ENCODE data around the gene AKAP14. TPM values are rescaled to one million over a fixed set of nuclear protein-coding genes. Genes with fewer than 3 reads are reported as not detected.
"Not testable (repeated sequence)": the region's sequence is repeated elsewhere in the genome, so short reads cannot be mapped to it uniquely, and the experiment has no call there.

AKAP14 gene
- total RNA-seq, 4 donors from 2014 or later = not detected

GRCh38 chrX:119960625-119961024, 64.9 kb downstream of the AKAP14 start:
- in situ Hi-C loops (cut with MboI; ENCODE audit: low sequenced_read_pairs in 4 of 4) = no loop called here
- DNase-seq = no peak
- H3K4me3 ChIP-seq = no peak overlapping the region
- no peaks in the 10 kb centered on the region for H3K36me3 ChIP-seq
- H3K27me3 ChIP-seq = no peaks in the 10 kb centered on the region
- H3K27ac ChIP-seq = no peak overlapping the region
- no peak for TF ChIP-seq POLR2A (IDR thresholded peaks at IDR 0.05)
- TF ChIP-seq CTCF (IDR thresholded peaks at IDR 0.05 in 4 of 5, conservative IDR thresholded peaks at IDR 0.05 in 1 of 5) = no peak
- no peaks in the 10 kb centered on the region for H3K4me1 ChIP-seq
- no peaks in the 10 kb centered on the region for H3K9me3 ChIP-seq
- intact Hi-C loops (cut with DNase I; ENCODE audit: low total_unique reads) = no loop called here
- ATAC-seq = no peak

GRCh38 chrX:119966837-119967236, 71.1 kb downstream of the AKAP14 start:
- ATAC-seq; DNase-seq; intact Hi-C loops (cut with DNase I; ENCODE audit: low total_unique reads); H3K27me3 ChIP-seq; H3K27ac ChIP-seq; H3K4me3 ChIP-seq; in situ Hi-C loops (cut with MboI; ENCODE audit: low sequenced_read_pairs in 4 of 4); H3K9me3 ChIP-seq; H3K36me3 ChIP-seq; H3K4me1 ChIP-seq: not testable (repeated sequence)

Other genes with a start within 250 kb of the AKAP14 start
- 10 to 100 TPM in 1 of 4 donors, 1 to 10 TPM in 3; 1.2 to 11.1 (median 3.5) TPM for gene SEPTIN6, start 202.7 kb upstream of the AKAP14 start, total RNA-seq
- under 1 TPM in 1 of 4 donors, not detected in 3; 0.76 TPM for gene SOWAHD, start 137.3 kb upstream of the AKAP14 start, total RNA-seq
- gene RPL39, start 104.3 kb upstream of the AKAP14 start, total RNA-seq = 1,000 to 10,000 TPM; 3,033 to 5,904 (median 3,913) TPM
- gene UPF3B, start 42.9 kb upstream of the AKAP14 start, total RNA-seq = 1 to 10 TPM; 4.7 to 6.3 (median 5.7) TPM
- gene RNF113A, start 24.2 kb upstream of the AKAP14 start, total RNA-seq = 10 to 100 TPM in 2 of 4 donors, 1 to 10 TPM in 2; 8.9 to 15.7 (median 12.1) TPM
- 100 to 1,000 TPM; 101 to 119 (median 105) TPM for gene NDUFA1, start 24.1 kb upstream of the AKAP14 start, total RNA-seq
- 1 to 10 TPM; 3.4 to 5.1 (median 4.3) TPM for gene NKAP, start 47.9 kb downstream of the AKAP14 start, total RNA-seq
- not detected for gene RHOXF2B, start 181.8 kb downstream of the AKAP14 start, total RNA-seq
- gene RHOXF1, start 220.0 kb downstream of the AKAP14 start, total RNA-seq = not detected